Activated CD8-positive, alpha-beta T cell treated with anti-CD3 and anti-CD28 coated beads for 36 hours (primary cell): Measurements from ENCODE around the gene SF3A1. TPM values are rescaled to one million over a fixed set of nuclear protein-coding genes. Genes with fewer than 3 reads are reported as not detected.

Experiments used
- ATAC-seq: fragments of 200-7000 bp; cut with Tn5 transposase; one replicate; pipeline ENCODE4 v1.10.0; 2021; ENCODE audit warnings: mild to moderate bottlenecking, moderate library complexity
- CTCF ChIA-PET: fragments of 350-600 bp; sonication (Branson Sonifier 250); formaldehyde crosslinking; loops from one replicate; lab custom pipeline; 2021; ENCODE audit warnings: antibody characterized with exemption; lab: Charles Lee
- POLR2A ChIA-PET: fragments of 350-600 bp; sonication (Branson Sonifier 250); formaldehyde crosslinking; loops from one replicate; lab custom pipeline; 2021; ENCODE audit warnings: antibody characterized with exemption; lab: Charles Lee
- DNase-seq: peaks from one replicate; pipeline ENCODE4 v3.0.0-alpha.2; 2020
- H3K27ac Mint-ChIP-seq: one replicate; pipeline ENCODE4 v1.8.0; 2021; ENCODE audit warnings: mild to moderate bottlenecking, mixed read lengths
- H3K27me3 Mint-ChIP-seq: one replicate; pipeline ENCODE4 v1.8.0; 2021; ENCODE audit warnings: mixed read lengths
- H3K36me3 Mint-ChIP-seq: one replicate; pipeline ENCODE4 v1.8.0; 2021; ENCODE audit warnings: low read depth, mixed read lengths
- H3K4me1 Mint-ChIP-seq: one replicate; pipeline ENCODE4 v1.8.0; 2021; ENCODE audit warnings: low read depth, mixed read lengths
- H3K4me3 Mint-ChIP-seq: one replicate; pipeline ENCODE4 v1.8.0; 2021; ENCODE audit warnings: mild to moderate bottlenecking, moderate library complexity, mixed read lengths
- H3K9me3 Mint-ChIP-seq: one replicate; pipeline ENCODE4 v1.8.0; 2021; ENCODE audit warnings: mixed read lengths
- CTCF ChIP-seq: fragments of 200-600 bp; IDR thresholded peaks from one replicate; pipeline ENCODE4 v1.8.0; 2022; ENCODE audit warnings: antibody characterized with exemption, mild to moderate bottlenecking
- intact Hi-C: fragments of 100-400 bp; cut with micrococcal nuclease; formaldehyde crosslinking; loops from one replicate; pipeline ENCODE4 v1.10.0; 2022
- total RNA-seq, 2 experiments: library from RNA; stranded (reverse); gene quantifications; one replicate each; pipeline ENCODE4 v1.2.3, GENCODE V29; 2021

SF3A1 gene
- total RNA-seq, 2 experiments from 2014 or later = 252 to 262 TPM

GRCh38 chr22:30326706-30327362, 29.9 kb downstream of the SF3A1 start, which contains the start of gene TBC1D10A:
Gene TBC1D10A (minus strand): TSS chr22:30326941. CDS start chr22:30326881, 60 bp downstream.
- no peaks in the 10 kb centered on the region for H3K27me3 Mint-ChIP-seq
- TF ChIP-seq CTCF = no peak
- DNase-seq = peak; percentile 96
- intact Hi-C loops = no loop called here
- H3K36me3 Mint-ChIP-seq = peaks cover 21% of the 10 kb centered on the region
- ChIA-PET POLR2A (interaction anchor here (0.7 to 8.5 kb wide), 11 partner anchors 13 to 98 kb away, joined by 3 to 68 read pairs (median 4); partner anchors contain the start of genes CCDC157 and SF3A1), CTCF (interaction anchor here (0.7 to 8.3 kb wide), 9 partner anchors 12 to 219 kb away, joined by 3 to 98 read pairs (median 4); partner anchors contain the start of genes CASTOR1, CCDC157 and SF3A1)
- peaks cover 40% of the 10 kb centered on the region for H3K4me1 Mint-ChIP-seq
- H3K27ac Mint-ChIP-seq = peak within 1 kb of the TSS; percentile 81
- H3K9me3 Mint-ChIP-seq = no peaks in the 10 kb centered on the region
- peak; percentile 88 for ATAC-seq
- peak within 1 kb of the TSS; percentile 81 for H3K4me3 Mint-ChIP-seq

DNA sequence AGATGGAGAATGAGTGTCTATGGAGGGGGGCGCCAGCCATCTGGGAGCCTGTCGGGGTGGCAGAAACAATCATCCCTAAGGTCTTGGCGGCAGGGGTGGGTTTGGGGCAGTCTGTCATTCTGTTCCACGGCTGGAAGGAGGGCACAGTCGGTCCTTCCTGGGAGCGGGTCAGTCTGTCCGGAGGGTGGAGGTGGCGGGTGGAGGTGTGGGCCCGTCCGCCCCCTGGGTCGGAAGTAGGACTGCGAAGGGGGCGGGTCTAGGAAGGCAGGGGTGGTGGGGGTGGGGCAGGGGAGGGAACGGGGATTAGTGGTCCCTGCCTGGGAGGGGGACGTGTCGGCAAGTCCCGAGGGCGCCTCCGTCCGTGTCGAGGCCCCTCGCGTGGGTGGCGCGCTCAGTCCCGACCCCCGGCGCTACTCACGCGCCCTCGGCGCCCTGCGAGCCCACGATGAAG, 30.4 kb downstream of the SF3A1 start:
- intact Hi-C loops = no loop called here
- TF ChIP-seq CTCF = no peak
- peak; percentile 9 for ATAC-seq
- Mint-ChIP-seq H3K4me1 (peaks cover 44% of the 10 kb centered on the region), H3K27me3 (no peaks in the 10 kb centered on the region), H3K36me3 (peaks cover 21% of the 10 kb centered on the region), H3K9me3 (no peaks in the 10 kb centered on the region), H3K27ac (peak overlapping the region; percentile 81), H3K4me3 (peak overlapping the region; percentile 81)
- CTCF ChIA-PET = interaction anchor here (0.7 to 8.3 kb wide), 11 partner anchors 12 to 218 kb away, joined by 3 to 98 read pairs (median 4); partner anchors contain the start of genes CASTOR1, CCDC157 and SF3A1
- POLR2A ChIA-PET = interaction anchor here (1.0 to 8.5 kb wide), 9 partner anchors 13 to 98 kb away, joined by 3 to 68 read pairs (median 6); partner anchors contain the start of genes CASTOR1, CCDC157 and SF3A1
- DNase-seq = no peak

DNA sequence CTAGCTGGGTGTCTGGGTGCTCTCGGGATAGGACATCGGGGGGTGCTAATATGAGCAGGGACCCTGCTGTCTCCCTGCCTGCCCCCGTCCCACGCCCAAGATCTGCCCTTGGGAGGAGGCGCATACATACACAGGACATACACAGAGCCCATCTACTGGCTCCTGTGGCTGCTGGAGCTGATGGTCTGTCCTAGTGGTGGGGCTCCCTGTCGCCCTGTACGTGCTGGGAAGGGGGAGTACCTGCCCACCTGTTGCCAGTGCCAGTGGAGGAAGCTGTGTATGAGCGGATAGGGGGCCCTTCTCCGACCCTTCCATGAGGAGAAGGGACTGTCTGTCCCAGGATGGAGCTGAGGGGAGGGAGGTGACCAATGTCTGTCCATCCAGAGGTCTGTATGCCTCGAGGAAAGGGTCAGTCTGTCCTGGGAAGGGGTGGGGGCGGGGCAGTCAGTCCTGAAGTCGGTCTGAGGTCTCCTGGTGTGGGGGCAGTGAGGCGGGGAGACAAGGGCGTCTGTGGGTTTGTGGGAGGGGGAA, 30.9 kb downstream of the SF3A1 start:
- ATAC-seq (no peak), DNase-seq (no peak)
- ChIA-PET CTCF (interaction anchor here (0.7 to 8.3 kb wide), 3 partner anchors 11 to 36 kb away, joined by 3 to 98 read pairs (median 17); partner anchors contain the start of gene CASTOR1), POLR2A (interaction anchor here (1.0 to 8.5 kb wide), 8 partner anchors 13 to 61 kb away, joined by 3 to 68 read pairs (median 6); partner anchors contain the start of genes CASTOR1, CCDC157 and SF3A1)
- H3K36me3 Mint-ChIP-seq = peaks cover 20% of the 10 kb centered on the region
- peak overlapping the region; percentile 81 for H3K27ac Mint-ChIP-seq
- H3K4me3 Mint-ChIP-seq = peak overlapping the region; percentile 81
- intact Hi-C loops = loop anchor here (2.0 kb wide), 1 partner anchor 15 kb away; no protein-coding TSS in a partner anchor
- no peaks in the 10 kb centered on the region for H3K9me3 Mint-ChIP-seq
- H3K27me3 Mint-ChIP-seq = no peaks in the 10 kb centered on the region
- TF ChIP-seq CTCF = no peak
- H3K4me1 Mint-ChIP-seq = peaks cover 48% of the 10 kb centered on the region

- Mint-ChIP-seq H3K27ac (peak overlapping the region; percentile 81), H3K36me3 (peaks cover 15% of the 10 kb centered on the region), H3K4me1 (peaks cover 54% of the 10 kb centered on the region), H3K27me3 (no peaks in the 10 kb centered on the region), H3K4me3 (peak overlapping the region; percentile 81), H3K9me3 (no peaks in the 10 kb centered on the region)
- no peak for ATAC-seq
- ChIA-PET POLR2A (interaction anchor here (0.7 to 8.5 kb wide), 11 partner anchors 10 to 60 kb away, joined by 3 to 68 read pairs (median 6); partner anchors contain the start of genes CASTOR1, CCDC157 and SF3A1), CTCF (interaction anchor here (0.7 to 8.3 kb wide), 6 partner anchors 11 to 237 kb away, joined by 3 to 98 read pairs (median 4); partner anchors contain the start of gene CASTOR1)
- intact Hi-C loops = loop anchor here (2.0 kb wide), 1 partner anchor 14 kb away; no protein-coding TSS in a partner anchor
- no peak for DNase-seq
- TF ChIP-seq CTCF = no peak
These were observed 31.5 kb downstream of the SF3A1 start for GRCh38 chr22:30325065-30325720.
